OCI-LY3 (cell line): ENCODE results near the gene TENT4B.

Experiments
- EZH2phosphoT487 ChIP-seq: fragments of 200-600 bp; shearing (Covaris generic); IDR thresholded peaks from 2 replicates; pipeline ENCODE4 v1.6.1; 2018; ENCODE audit warnings: antibody characterized with exemption, mixed run types, low read depth
- TF ChIP-seq, protein P1 (sequence below): fragments of 200-600, 300-600 bp; sonication (generic); IDR thresholded peaks from 2 replicates; pipeline ENCODE4 v1.5.1; 2014; ENCODE audit warnings: antibody characterized with exemption, low read length, low read depth

- TF ChIP-seq, protein P1, sequence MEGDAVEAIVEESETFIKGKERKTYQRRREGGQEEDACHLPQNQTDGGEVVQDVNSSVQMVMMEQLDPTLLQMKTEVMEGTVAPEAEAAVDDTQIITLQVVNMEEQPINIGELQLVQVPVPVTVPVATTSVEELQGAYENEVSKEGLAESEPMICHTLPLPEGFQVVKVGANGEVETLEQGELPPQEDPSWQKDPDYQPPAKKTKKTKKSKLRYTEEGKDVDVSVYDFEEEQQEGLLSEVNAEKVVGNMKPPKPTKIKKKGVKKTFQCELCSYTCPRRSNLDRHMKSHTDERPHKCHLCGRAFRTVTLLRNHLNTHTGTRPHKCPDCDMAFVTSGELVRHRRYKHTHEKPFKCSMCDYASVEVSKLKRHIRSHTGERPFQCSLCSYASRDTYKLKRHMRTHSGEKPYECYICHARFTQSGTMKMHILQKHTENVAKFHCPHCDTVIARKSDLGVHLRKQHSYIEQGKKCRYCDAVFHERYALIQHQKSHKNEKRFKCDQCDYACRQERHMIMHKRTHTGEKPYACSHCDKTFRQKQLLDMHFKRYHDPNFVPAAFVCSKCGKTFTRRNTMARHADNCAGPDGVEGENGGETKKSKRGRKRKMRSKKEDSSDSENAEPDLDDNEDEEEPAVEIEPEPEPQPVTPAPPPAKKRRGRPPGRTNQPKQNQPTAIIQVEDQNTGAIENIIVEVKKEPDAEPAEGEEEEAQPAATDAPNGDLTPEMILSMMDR, result no peak
- no peak for TF ChIP-seq EZH2phosphoT487
Measured at GRCh38 chr16:50256604-50257003, 103.5 kb downstream of the TENT4B start.
